Activated CD8-positive, alpha-beta memory T cell treated with anti-CD3 and anti-CD28 coated beads, Interleukin-2, amount 50 U/mL, for 24 hours (primary cell): ENCODE measurements around the gene SASS6.
A peak's percentile ranks its signal among the peaks of the same experiment; 100 is the strongest.

Source experiments
- DNase-seq: peaks from one replicate; pipeline ENCODE4 v3.0.0-alpha.2; 2020; ENCODE audit errors: extremely low read depth

Gene SASS6

DNA sequence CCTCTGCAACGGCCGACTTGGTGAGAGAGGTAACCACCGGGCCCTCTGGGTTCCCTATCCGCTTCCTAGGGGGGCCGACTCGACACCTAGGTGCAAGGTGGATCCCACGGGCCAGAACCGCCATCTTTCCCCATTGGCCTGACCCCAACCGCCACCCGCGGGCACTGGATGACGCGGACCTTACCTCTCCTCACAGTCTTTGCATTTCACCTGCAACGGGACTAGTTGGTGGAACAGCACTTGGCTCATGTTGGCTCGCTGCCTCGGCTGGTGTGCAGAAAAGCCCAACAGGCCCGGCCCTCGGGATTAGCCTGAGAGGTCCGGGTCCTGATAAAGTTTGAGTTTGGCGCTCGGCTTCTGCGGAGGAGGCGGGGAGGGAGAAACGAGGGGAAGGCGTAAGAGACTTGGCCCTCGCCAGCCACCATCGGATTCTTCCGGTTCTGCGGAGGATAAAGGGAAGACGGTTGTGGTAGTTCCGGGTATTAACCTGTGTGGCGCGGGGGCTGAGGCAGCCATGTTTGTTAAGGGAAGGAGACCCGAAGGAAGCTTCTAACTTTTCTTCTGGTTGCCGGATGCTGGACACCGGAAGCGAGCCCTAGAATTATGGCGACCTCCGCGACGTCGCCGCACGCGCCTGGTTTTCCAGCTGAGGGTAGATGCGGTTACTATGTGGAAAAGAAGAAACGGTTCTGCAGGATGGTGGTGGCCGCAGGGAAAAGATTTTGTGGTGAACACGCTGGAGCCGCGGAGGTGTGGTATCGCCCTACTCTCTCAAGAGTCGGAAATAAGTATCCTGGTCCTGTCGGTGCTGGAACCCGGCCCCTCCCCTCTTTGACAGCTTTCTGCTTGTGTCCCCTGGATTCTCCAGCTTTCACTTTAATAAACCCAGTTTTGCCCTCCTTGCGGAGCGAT, at the start of gene SASS6, which contains the start of gene TRMT13:
TSS of gene SASS6 (minus strand) at position 365 of the 912 bp plus-strand sequence. CDS start at position 249, 116 bp downstream.
TSS of gene TRMT13 (plus strand) at position 598 of the 912 bp plus-strand sequence. CDS start at position 604, 6 bp downstream.
- DNase-seq, result peak; percentile 87

DNA sequence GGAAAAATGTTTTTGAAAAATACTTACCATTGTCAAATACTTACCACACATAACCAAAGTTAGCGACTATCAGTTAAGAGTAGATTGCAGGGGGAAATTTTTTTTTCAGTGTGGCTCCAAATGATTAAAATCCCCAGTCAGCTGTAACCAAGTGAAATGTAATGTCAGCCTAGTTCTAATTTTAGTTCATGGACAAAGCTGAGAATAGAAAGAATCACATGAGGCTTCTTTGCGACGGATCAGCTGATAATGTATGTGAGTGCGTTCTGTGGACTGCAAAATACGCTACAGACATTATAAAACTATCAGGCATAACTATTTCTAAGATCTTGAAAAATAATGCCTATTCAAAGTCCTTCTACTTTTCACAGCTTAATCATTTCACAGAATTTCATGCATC, 45.4 kb upstream of the SASS6 start, which contains the start of gene LRRC39:
TSS of gene LRRC39 (minus strand) at position 166 of the 400 bp plus-strand sequence. CDS start 9,740 bp downstream, outside the sequence.
- no peak for DNase-seq

DNA sequence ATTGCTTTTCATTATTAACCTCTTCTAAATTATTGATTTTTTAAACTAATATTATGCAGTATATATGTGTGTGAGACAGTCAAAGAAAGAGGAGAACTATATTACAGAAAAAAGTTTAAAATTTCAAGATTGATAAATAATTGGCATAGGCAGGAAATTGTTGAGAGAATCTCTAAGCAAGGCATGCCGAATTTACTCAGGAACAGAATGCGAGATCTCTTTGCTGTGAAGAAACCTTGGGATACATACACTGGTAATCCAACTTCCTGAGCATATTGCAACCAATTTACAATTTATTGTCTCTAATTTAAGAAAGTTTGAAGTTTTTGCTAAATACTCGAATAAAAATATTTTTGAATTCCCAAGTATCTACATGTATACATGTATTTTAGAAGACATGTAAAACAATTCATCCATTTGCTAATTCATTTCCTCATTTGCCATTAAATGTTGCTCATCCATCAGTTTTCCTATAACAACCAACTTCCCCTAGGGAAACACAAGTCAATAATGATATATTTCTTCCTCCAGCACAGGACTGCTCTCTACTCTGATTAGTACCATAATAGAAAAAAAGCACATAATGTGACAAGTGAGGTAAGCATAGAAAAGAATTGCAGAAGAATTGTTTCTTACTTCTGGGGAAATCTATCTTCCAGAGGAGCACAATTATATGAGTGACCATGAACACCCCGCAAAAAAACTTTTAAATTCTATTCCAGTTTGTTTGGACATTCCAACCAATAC, 44.7 kb upstream of the SASS6 start:
- DNase-seq, result no peak

GRCh38 chr1:100168051-100168450, 35.3 kb upstream of the SASS6 start:
- no peak for DNase-seq

DNA sequence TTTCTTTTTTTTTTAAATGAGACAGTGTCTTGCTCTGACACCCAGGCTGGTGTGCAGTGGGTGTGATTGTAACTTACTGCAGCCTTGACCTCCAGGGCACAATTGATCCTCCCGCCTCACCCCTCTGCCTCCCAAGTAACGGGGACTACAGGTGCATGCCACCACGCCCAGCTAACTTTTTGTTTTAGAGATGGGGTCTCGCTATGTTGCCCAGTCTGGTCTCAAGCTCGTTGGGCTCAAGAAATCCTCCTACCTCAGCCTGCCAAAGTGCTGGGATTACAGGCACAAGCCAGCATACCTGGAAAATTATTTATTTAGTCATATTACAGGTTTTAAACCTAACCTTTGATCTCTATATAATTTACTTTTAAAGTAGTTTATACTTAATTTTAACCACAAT, 32.0 kb upstream of the SASS6 start:
- DNase-seq, result no peak

DNA sequence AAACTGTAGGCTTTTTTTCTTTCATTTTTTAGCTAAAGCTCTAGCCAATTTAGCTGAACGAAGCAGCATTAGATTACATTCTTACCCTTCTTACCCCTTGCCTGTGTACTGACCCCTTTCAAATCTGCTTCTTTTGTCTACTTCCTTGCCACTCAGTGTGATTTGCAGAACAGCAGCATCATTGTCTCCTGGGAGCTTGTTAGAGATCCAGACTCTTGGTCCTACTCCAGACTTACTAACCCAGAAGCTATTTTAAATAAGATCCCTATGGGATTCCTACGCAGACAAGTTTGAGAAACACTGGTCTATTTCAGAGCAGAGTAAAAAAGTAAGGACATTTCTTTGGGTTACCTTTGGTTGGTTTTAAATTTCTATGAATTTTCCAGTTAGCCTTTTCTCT, 31.5 kb upstream of the SASS6 start:
- no peak for DNase-seq

- DNase-seq, result no peak
These were observed 30.2 kb upstream of the SASS6 start for GRCh38 chr1:100162881-100163280.

DNA sequence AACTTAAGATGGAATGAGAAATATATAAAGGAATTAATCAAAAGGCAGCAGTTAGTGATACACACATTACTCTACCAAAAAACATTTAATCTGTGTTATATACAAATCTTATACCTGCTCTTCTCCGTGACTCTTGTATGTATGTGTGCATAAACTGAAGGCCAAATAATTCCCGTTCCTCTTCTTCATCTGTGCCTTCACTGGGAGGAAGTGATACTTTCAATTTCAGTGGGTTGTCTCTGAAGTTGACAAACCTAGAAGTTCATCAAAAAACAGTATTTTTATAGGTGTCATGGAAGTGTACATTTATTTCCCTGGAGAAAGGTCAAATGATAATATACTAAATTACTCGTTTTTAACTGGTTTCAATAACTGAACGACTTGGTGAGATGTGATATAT, 19.5 kb upstream of the SASS6 start:
- DNase-seq, result no peak

DNA sequence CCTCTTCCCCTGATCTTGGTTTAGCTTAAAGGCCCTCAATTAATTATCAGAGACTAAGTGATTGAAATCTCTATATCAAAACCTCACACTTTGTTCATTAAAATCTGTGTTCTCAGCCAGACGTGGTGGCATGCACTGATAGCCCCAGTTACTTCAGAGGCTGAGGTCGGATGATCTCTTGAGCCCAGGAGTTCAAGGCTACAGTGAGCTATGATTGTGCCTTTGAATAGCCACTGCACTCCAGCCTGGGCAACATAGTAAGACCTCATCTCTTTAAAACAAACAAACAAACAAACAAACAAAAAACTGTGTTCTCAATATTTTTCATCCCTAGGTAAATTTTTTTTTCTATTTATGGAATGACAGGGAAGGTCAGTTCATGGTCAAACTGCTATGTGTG, 18.9 kb upstream of the SASS6 start:
- DNase-seq, result no peak

- DNase-seq, result no peak
These were observed 15.1 kb upstream of the SASS6 start for GRCh38 chr1:100147875-100148274.

GRCh38 chr1:100146958-100147357, 14.2 kb upstream of the SASS6 start:
- DNase-seq, result no peak

- no peak for DNase-seq
These were observed 12.4 kb upstream of the SASS6 start for GRCh38 chr1:100145116-100145515.

- no peak for DNase-seq
These were observed 9.6 kb upstream of the SASS6 start for GRCh38 chr1:100142343-100142742.

GRCh38 chr1:100141192-100141591, 8.5 kb upstream of the SASS6 start:
- no peak for DNase-seq

DNA sequence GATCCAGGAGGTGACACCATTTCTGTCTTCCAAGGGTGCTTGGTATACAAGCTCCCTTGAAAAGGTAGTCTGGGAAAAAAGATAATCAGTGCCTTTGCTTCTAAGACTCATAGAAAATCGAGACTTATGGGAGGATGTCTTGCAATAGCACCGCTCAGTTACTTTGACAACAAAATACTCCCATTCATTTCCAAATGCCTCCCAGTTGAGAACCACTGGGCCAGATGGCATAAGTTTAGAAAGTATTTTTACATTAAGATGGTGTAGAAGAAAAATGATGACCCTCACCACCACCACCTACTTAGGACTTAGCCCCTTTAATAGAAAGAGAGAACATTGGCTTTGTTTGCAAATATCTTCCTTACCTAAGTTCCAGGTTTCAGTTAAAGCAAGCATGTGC, 4.9 kb upstream of the SASS6 start:
- DNase-seq, result no peak

- DNase-seq, result no peak
These were observed 2.1 kb upstream of the SASS6 start for GRCh38 chr1:100134872-100135271.

- DNase-seq, result no peak
These were observed 1.1 kb downstream of the SASS6 start for GRCh38 chr1:100131623-100132022.

DNA sequence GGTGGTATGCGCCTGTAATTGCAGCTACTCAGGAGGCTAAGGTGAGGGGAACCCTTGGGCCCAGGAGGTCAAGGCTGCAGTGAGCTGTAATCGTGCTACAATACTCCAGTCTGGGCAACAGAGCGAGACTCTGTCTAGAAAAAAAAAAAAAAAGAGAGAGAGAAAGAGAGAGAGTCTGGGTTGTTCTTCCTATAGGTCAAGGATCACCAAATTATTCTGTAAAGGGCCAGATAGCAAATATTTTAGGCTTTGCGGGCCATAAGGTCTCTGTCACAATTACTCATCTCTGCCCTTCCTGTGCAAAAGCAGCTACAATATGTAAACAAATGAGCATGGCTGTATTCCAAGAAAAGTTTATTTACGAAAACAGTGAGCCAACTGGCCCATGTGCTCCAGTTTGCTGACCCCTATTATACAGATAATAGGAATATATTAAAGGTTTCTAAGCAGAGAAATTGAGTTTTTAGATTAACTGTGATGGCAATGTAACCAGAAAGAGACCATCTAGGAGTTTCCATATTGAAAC, 2.1 kb downstream of the SASS6 start:
- no peak for DNase-seq

GRCh38 chr1:100127226-100127625, 5.5 kb downstream of the SASS6 start:
- DNase-seq, result no peak

DNA sequence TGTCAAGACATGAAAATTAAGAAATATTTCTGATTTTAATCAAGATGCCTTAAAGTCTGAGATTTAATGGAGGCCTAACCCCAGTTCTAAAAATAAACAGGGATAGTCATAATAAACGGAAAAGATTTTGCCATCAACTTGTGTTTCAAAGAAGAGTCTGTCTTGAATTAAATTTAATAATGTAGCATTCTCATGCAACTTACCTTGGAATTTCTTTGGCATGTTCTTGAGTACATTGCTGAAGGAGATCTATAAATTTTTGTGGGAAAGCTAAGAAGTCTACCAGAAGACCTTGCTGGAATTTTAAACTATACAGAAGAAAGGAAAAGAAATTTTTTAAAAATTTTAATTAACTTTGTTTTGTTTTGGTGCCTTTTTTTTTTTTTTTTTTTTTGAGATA, 10.6 kb downstream of the SASS6 start:
- DNase-seq, result no peak

DNA sequence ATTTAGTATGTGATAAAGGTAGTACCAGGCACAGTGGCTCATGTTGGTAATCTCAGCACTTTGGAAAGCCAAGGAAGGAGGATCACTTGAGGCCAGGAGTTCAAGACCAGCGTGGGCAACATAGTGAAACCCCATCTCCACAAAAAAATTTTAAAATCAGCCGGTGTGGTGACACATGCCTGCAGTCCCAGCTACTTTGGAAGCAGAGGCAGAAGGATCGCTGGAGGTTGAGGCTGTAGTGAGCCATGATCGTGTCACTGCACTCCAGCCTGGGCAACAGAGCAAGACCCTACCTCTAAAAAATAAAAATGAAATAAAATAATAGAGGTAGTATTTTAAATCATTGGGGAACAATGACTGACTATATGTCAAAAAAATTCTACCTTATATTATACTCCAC, 17.2 kb downstream of the SASS6 start:
- DNase-seq, result no peak

GRCh38 chr1:100109554-100110066, 23.1 kb downstream of the SASS6 start:
- no peak for DNase-seq
